ENCODE measurements around the gene NOS1AP.
"Not testable (repeated sequence)": the region's sequence is repeated elsewhere in the genome, so short reads cannot be mapped to it uniquely, and the experiment has no call there.

Gene NOS1AP

GRCh38 chr1:162197615-162198421 lies 128.3 kb downstream of the NOS1AP start:
- TF ChIP-seq CTCF (IDR thresholded peaks at IDR 0.05; ENCODE audit: control insufficient read depth, extremely low read depth, insufficient read depth), result no peak

GRCh38 chr1:162200096-162200847 lies 130.8 kb downstream of the NOS1AP start:
- TF ChIP-seq CTCF (IDR thresholded peaks at IDR 0.05; ENCODE audit: control insufficient read depth, extremely low read depth, insufficient read depth), result no peak
- no peak for DNase-seq (ENCODE audit: low read depth)
- no peak overlapping the region for H3K4me3 ChIP-seq (ENCODE audit: low read depth, low read length)

More at GRCh38 chr1:162197615-162198421, 128.3 kb downstream of the NOS1AP start:
- H3K4me3 ChIP-seq (ENCODE audit: low read depth, low read length), result no peak overlapping the region
- DNase-seq (ENCODE audit: low read depth), result no peak

- H3K4me3 ChIP-seq (ENCODE audit: low read depth, low read length); DNase-seq (ENCODE audit: low read depth): not testable (repeated sequence)
Measured at GRCh38 chr1:162201062-162201461, 131.6 kb downstream of the NOS1AP start.

GRCh38 chr1:162204129-162204822 lies 134.8 kb downstream of the NOS1AP start:
- H3K4me3 ChIP-seq (ENCODE audit: low read depth, low read length), result no peak overlapping the region
- no peak for DNase-seq (ENCODE audit: low read depth)
- TF ChIP-seq CTCF (IDR thresholded peaks at IDR 0.05; ENCODE audit: control insufficient read depth, extremely low read depth, insufficient read depth), result no peak

- no peak for DNase-seq (ENCODE audit: low read depth)
- no peak overlapping the region for H3K4me3 ChIP-seq (ENCODE audit: low read depth, low read length)
- TF ChIP-seq CTCF (IDR thresholded peaks at IDR 0.05; ENCODE audit: control insufficient read depth, extremely low read depth, insufficient read depth), result no peak
Measured at GRCh38 chr1:162204823-162205155, 135.3 kb downstream of the NOS1AP start.

GRCh38 chr1:162206300-162206699 lies 136.8 kb downstream of the NOS1AP start:
- H3K4me3 ChIP-seq (ENCODE audit: low read depth, low read length), result no peak overlapping the region
- no peak for DNase-seq (ENCODE audit: low read depth)
- TF ChIP-seq CTCF (IDR thresholded peaks at IDR 0.05; ENCODE audit: control insufficient read depth, extremely low read depth, insufficient read depth), result no peak
